ENCODE data around the gene ASXL3.

ASXL3 gene

DNA sequence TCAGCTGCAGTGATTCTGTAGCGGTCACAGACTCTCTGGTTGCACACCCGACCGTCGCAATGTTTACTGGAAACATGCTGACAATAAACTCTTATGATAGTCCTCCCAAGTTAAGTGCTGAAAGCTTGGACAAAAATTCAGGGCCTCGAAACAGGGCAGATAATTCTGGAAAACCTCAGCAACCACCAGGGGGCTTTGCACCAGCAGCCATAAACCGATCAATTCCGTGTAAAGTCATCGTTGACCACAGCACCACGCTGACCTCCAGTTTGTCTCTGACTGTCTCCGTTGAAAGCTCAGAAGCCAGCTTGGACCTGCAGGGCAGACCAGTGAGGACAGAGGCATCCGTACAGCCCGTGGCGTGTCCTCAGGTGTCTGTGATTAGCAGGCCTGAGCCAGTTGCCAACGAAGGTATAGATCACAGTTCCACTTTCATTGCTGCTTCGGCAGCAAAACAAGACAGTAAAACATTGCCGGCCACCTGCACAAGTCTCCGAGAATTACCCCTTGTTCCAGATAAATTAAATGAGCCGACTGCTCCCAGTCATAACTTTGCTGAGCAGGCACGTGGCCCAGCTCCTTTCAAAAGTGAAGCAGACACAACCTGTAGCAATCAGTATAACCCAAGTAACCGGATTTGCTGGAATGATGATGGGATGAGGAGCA is 166.1 kb downstream of the ASXL3 start:
- Histone ChIP-seq H3K9ac (no peak overlapping the region), H3K4me3 (no peak overlapping the region), H3K27ac (no peak overlapping the region), H3K27me3 (no peaks in the 10 kb centered on the region), H3K36me3 (no peaks in the 10 kb centered on the region), H3K9me3 (no peaks in the 10 kb centered on the region), H3K4me2 (no peak overlapping the region), H4K20me1 (no peaks in the 10 kb centered on the region), H3K4me1 (no peaks in the 10 kb centered on the region)
- TF ChIP-seq Cebpa-rat (IDR thresholded peaks at IDR 0.05), result no peak

DNA sequence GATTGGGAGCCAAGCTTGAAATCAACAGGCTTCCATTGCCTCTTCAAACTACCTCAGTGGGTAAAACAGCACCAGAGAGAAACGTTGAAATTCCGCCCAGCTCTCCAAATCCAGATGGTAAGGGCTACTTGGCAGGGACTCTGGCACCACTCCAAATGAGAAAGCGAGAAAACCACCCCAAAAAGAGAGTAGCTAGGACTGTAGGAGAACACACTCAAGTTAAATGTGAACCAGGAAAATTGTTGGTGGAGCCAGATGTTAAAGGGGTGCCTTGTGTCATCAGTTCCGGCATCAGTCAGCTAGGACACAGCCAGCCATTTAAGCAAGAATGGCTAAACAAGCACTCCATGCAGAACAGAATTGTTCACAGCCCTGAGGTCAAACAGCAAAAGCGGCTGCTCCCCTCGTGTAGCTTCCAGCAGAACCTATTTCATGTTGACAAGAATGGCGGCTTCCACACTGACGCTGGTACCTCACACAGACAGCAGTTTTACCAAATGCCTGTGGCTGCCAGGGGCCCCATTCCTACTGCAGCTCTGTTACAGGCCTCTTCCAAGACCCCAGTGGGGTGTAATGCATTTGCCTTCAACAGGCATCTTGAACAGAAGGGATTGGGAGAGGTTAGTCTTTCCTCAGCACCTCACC is 167.3 kb downstream of the ASXL3 start:
- H3K4me3 ChIP-seq, result no peak overlapping the region
- H3K9me3 ChIP-seq, result no peaks in the 10 kb centered on the region
- no peak overlapping the region for H3K4me2 ChIP-seq
- no peaks in the 10 kb centered on the region for H3K27me3 ChIP-seq
- H3K27ac ChIP-seq, result no peak overlapping the region
- no peaks in the 10 kb centered on the region for H4K20me1 ChIP-seq
- no peak for TF ChIP-seq Cebpa-rat (IDR thresholded peaks at IDR 0.05)
- H3K36me3 ChIP-seq, result no peaks in the 10 kb centered on the region
- no peak overlapping the region for H3K9ac ChIP-seq
- peaks cover 6% of the 10 kb centered on the region; the same call in 1 of the 2 replicates for H3K4me1 ChIP-seq

DNA sequence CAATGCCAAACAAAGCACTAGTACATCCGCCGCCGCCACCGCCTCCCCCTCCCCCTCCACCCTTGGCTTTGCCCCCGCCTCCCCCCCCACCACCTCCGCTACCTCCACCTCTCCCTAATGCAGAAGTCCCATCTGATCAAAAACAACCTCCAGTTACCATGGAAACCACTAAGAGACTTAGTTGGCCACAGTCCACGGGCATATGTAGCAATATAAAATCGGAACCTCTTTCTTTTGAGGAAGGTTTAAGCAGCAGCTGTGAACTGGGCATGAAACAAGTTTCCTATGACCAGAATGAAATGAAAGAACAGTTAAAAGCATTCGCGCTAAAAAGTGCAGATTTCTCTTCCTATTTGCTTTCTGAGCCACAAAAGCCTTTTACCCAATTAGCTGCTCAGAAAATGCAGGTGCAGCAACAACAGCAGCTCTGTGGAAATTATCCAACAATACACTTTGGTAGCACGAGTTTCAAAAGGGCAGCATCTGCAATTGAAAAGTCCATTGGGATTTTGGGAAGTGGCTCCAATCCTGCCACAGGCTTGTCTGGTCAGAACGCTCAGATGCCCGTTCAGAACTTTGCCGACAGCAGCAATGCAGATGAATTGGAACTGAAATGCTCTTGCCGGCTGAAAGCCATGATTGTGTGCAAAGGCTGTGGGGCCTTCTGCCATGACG is 168.0 kb downstream of the ASXL3 start:
- Histone ChIP-seq H3K4me2 (no peak overlapping the region), H3K4me1 (peaks cover 6% of the 10 kb centered on the region; the same call in 1 of the 2 replicates), H3K9me3 (no peaks in the 10 kb centered on the region), H3K4me3 (no peak overlapping the region), H3K27me3 (no peaks in the 10 kb centered on the region), H3K27ac (no peak overlapping the region), H3K36me3 (no peaks in the 10 kb centered on the region), H4K20me1 (no peaks in the 10 kb centered on the region), H3K9ac (no peak overlapping the region)
- TF ChIP-seq Cebpa-rat (IDR thresholded peaks at IDR 0.05), result no peak

DNA sequence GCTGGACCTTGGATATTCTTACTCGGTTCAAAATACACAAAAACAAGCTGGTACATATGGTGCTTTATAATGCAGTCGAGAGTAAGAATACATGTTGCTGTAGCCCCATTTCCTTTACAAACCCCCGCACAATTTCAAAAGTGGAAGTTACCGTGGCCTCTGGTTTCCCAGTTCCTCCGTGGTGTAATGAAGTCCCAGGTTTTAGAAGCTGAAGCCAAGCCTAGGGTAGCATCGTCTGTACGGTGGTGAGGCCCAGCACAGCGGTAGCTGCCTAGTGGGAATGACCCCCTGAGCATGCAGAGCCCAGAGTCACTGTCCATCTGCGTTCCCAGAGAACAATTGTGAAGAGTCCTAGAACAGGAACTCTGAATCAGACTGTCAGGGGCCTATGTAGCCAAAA is 171.8 kb downstream of the ASXL3 start:
- no peak for TF ChIP-seq Cebpa-rat (IDR thresholded peaks at IDR 0.05)
- peak overlapping the region; percentile 28 for H3K4me2 ChIP-seq
- no peak overlapping the region for H3K4me3 ChIP-seq
- no peaks in the 10 kb centered on the region for H4K20me1 ChIP-seq
- H3K36me3 ChIP-seq, result no peaks in the 10 kb centered on the region
- H3K27me3 ChIP-seq, result no peaks in the 10 kb centered on the region
- no peak overlapping the region for H3K9ac ChIP-seq
- no peaks in the 10 kb centered on the region for H3K9me3 ChIP-seq
- peaks cover 6% of the 10 kb centered on the region; the same call in 1 of the 2 replicates for H3K4me1 ChIP-seq
- H3K27ac ChIP-seq, result no peak overlapping the region

DNA sequence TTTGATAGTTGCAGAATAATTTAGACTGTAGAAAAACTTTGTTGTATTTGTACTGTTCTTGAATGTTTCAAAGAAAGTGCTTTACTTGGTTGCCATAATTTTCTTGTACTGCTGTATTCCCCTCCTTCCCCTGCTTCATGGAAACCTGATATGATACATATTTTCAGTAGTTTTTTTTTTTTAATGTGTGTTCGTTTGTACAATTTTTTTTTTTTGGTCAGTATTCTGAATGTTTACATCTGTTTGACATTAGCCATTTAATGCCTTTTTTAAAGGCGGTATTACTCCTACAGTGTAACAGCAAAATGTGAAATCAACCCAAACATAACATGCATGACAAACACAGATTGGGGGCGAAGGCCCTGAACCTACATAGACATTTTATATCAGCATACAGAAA is 172.3 kb downstream of the ASXL3 start:
- no peak for TF ChIP-seq Cebpa-rat (IDR thresholded peaks at IDR 0.05)
- H3K9ac ChIP-seq, result no peak overlapping the region
- H3K4me3 ChIP-seq, result no peak overlapping the region
- no peaks in the 10 kb centered on the region for H3K27me3 ChIP-seq
- H3K27ac ChIP-seq, result no peak overlapping the region
- no peak overlapping the region for H3K4me2 ChIP-seq
- H3K4me1 ChIP-seq, result peaks cover 6% of the 10 kb centered on the region; the same call in 1 of the 2 replicates
- H3K36me3 ChIP-seq, result no peaks in the 10 kb centered on the region
- H3K9me3 ChIP-seq, result no peaks in the 10 kb centered on the region
- no peaks in the 10 kb centered on the region for H4K20me1 ChIP-seq

DNA sequence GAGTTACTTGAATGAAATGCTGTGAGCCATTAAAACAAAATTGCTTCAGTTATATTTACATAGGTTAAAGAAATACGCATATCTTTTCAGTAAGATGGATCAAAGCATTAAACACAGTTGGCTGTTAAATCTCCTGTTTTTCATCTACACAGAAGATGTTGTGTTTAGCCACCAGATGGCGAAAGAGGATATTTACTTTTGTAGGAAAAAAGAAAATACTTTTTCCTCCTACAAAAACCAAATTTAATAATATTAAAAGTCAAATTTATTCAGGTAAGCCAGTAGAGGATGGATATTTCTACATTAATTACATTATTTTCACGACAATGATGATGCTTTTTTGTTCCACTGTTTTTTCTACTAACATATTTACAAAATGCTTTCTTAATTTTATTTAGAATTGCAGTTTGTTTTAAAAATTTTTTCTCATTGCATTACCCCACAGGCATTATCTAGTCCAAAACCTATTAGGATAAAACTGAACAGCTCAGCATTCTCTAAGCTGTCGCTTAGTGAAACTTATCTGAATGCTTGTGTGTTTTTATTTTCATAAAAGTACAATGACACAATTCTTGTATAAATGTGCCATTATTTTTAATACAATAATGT is 173.7 kb downstream of the ASXL3 start:
- no peak for TF ChIP-seq Cebpa-rat (IDR thresholded peaks at IDR 0.05)
- Histone ChIP-seq H3K27me3 (no peaks in the 10 kb centered on the region), H3K4me1 (peaks cover 6% of the 10 kb centered on the region; the same call in 1 of the 2 replicates), H4K20me1 (no peaks in the 10 kb centered on the region), H3K9me3 (no peaks in the 10 kb centered on the region), H3K27ac (no peak overlapping the region), H3K36me3 (no peaks in the 10 kb centered on the region), H3K4me3 (no peak overlapping the region), H3K9ac (no peak overlapping the region), H3K4me2 (no peak overlapping the region)

DNA sequence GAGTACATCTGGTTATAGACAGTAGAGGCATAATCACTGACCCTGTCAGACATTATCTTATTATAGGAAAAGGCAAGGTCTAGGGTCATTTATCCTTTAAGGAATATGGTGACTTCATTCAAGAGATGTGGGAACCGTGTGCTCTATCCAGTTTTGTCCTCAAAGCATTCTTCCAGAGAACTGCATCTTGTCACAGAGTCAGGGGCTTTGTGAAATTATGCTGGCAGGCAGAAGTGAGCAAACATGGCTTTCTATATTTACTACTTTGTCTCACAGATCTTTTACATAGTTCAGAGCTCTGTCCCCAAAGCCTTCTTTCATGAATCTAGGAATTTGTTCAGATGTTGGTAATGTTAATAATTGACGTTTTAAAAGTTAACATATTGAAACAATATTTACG is 177.4 kb downstream of the ASXL3 start:
- no peaks in the 10 kb centered on the region for H3K9me3 ChIP-seq
- no peaks in the 10 kb centered on the region for H3K4me1 ChIP-seq
- no peak overlapping the region for H3K4me2 ChIP-seq
- no peaks in the 10 kb centered on the region for H4K20me1 ChIP-seq
- H3K36me3 ChIP-seq, result no peaks in the 10 kb centered on the region
- H3K27ac ChIP-seq, result no peak overlapping the region
- H3K4me3 ChIP-seq, result no peak overlapping the region
- H3K27me3 ChIP-seq, result no peaks in the 10 kb centered on the region
- no peak overlapping the region for H3K9ac ChIP-seq
- no peak for TF ChIP-seq Cebpa-rat (IDR thresholded peaks at IDR 0.05)

DNA sequence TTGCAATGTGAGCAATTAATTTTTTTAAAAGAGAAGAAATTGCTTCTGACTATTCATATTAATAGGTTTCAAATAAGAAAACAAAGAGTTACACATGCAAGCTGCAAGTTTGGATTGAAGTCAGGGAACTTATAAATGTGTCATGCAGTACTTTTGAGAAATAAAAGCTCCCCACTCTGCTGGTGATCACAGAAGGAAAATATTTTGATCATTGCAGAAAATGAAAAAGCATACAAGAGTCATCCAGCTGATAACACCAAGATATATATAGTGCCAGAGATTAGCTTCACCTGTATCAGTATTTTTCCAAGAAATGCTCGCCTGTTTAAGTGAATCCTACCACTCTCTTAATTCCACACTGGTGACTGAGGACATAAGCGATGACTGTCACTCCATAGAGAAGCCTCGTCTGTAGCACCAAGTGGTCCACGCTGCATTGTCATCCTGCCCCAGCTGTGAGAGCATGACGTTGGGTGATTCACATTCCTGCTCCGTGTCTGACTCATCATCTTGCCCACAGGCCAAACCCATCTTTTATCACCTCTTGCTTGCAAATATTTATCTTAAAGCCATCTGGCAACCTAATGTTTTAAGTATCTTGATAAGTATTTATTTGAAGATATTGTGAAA is 178.0 kb downstream of the ASXL3 start:
- Histone ChIP-seq H4K20me1 (no peaks in the 10 kb centered on the region), H3K27ac (no peak overlapping the region), H3K27me3 (no peaks in the 10 kb centered on the region), H3K4me1 (no peaks in the 10 kb centered on the region), H3K9ac (no peak overlapping the region), H3K36me3 (no peaks in the 10 kb centered on the region), H3K9me3 (no peaks in the 10 kb centered on the region), H3K4me2 (no peak overlapping the region), H3K4me3 (no peak overlapping the region)
- TF ChIP-seq Cebpa-rat (IDR thresholded peaks at IDR 0.05), result no peak

DNA sequence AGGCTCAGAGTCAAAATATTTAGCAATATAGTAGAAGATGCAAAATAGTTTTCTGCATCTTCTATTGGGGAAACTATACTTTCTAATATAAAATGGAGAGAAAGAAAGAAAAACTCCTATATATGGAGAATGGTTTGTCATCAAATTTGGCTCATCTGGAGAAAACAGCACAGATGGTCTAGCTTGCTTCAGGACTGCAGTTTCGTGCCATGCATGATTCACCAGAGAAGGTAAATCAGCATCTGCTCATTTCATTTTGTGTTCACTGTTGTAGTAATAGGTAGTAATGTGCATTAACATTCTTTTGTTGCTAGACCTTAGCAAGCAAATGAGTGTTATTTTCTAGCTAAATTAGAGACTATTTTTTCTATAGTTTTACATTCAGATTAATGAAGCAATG is 179.0 kb downstream of the ASXL3 start:
- Histone ChIP-seq H3K36me3 (no peaks in the 10 kb centered on the region), H3K27ac (no peak overlapping the region), H4K20me1 (no peaks in the 10 kb centered on the region), H3K9me3 (no peaks in the 10 kb centered on the region), H3K4me1 (no peaks in the 10 kb centered on the region), H3K9ac (no peak overlapping the region), H3K27me3 (no peaks in the 10 kb centered on the region), H3K4me3 (no peak overlapping the region), H3K4me2 (no peak overlapping the region)
- no peak for TF ChIP-seq Cebpa-rat (IDR thresholded peaks at IDR 0.05)
